OCI-LY1 (cell line): Measurements from ENCODE around the gene SIX5.

ENCODE experiments used
- H2AFZ ChIP-seq: fragments of 200-600 bp; sonication (generic), shearing (Covaris generic); 2 replicates; pipeline ENCODE4 v1.6.0; 2014; ENCODE audit warnings: antibody characterized with exemption, mild to moderate bottlenecking, low read length
- H3F3A ChIP-seq: fragments of 200-600 bp; sonication (generic), shearing (Covaris generic); 2 replicates; pipeline ENCODE4 v1.6.0; 2014; ENCODE audit warnings: mild to moderate bottlenecking, antibody characterized with exemption, low read length, moderate library complexity; ENCODE audit not compliant: insufficient read depth
- H3K27ac ChIP-seq: fragments of 200-600 bp; sonication (generic); 2 replicates; pipeline ENCODE4 v1.5.1; 2014; ENCODE audit warnings: low read length, mixed run types, mild to moderate bottlenecking, low read depth; ENCODE audit not compliant: poor library complexity, severe bottlenecking
- H3K27me3 ChIP-seq: fragments of 200-600 bp; sonication (generic); 2 replicates; pipeline ENCODE4 v1.6.0; 2014; ENCODE audit warnings: antibody characterized with exemption, mild to moderate bottlenecking, low read length, moderate library complexity; ENCODE audit not compliant: insufficient read depth
- H3K36me3 ChIP-seq: fragments of 200-600 bp; sonication (generic); 2 replicates; pipeline ENCODE4 v1.6.1; 2014; ENCODE audit warnings: mild to moderate bottlenecking, antibody characterized with exemption, low read length, moderate library complexity, mixed read lengths; ENCODE audit not compliant: insufficient read depth
- H3K4me1 ChIP-seq: fragments of 200-600 bp; sonication (generic); 2 replicates; pipeline ENCODE4 v1.5.1; 2014; ENCODE audit warnings: mild to moderate bottlenecking, low read length, moderate library complexity; ENCODE audit not compliant: insufficient read depth, severe bottlenecking
- H3K4me2 ChIP-seq: fragments of 200-600 bp; sonication (generic), shearing (Covaris generic); 2 replicates; pipeline ENCODE4 v1.6.1; 2014; ENCODE audit warnings: low read length
- H3K4me3 ChIP-seq: fragments of 200-600 bp; sonication (generic); 2 replicates; pipeline ENCODE4 v1.5.1; 2014; ENCODE audit warnings: low read length, low read depth, mild to moderate bottlenecking, mixed read lengths; ENCODE audit not compliant: poor library complexity, severe bottlenecking
- H3K79me2 ChIP-seq: fragments of 200-600 bp; shearing (Covaris generic); 2 replicates; pipeline ENCODE4 v1.6.1; 2016; ENCODE audit warnings: mixed run types, low read length, mixed read lengths; ENCODE audit not compliant: insufficient read depth
- H3K9ac ChIP-seq: fragments of 200-600 bp; sonication (generic), shearing (Covaris generic); 2 replicates; pipeline ENCODE4 v1.6.1; 2014; ENCODE audit warnings: mild to moderate bottlenecking, low read length, mixed read lengths
- H3K9me2 ChIP-seq: fragments of 200-600 bp; sonication (generic), shearing (Covaris generic); 2 replicates; pipeline ENCODE4 v1.6.1; 2014; ENCODE audit warnings: low read depth, mild to moderate bottlenecking, low read length, mixed read lengths
- H3K9me3 ChIP-seq: fragments of 200-600 bp; shearing (Covaris generic); 2 replicates; pipeline ENCODE4 v1.6.1; 2014; ENCODE audit warnings: low read length, mixed read lengths
- H4K20me1 ChIP-seq: fragments of 200-600 bp; sonication (generic), shearing (Covaris generic); 2 replicates; pipeline ENCODE4 v1.6.0; 2016; ENCODE audit warnings: mild to moderate bottlenecking, low read length; ENCODE audit not compliant: insufficient read depth
- EZH2 ChIP-seq: fragments of 200-600 bp; sonication (generic), shearing (Covaris generic); IDR thresholded peaks from 2 replicates; pipeline ENCODE4 v1.8.0; 2017; ENCODE audit warnings: borderline replicate concordance, mixed run types, mild to moderate bottlenecking, antibody characterized with exemption, low read length, moderate library complexity, mixed read lengths
- TF ChIP-seq, protein P1 (sequence below): fragments of 200-600 bp; sonication (generic), shearing (Covaris generic); IDR thresholded peaks from 2 replicates; pipeline ENCODE4 v1.5.1; 2017; ENCODE audit warnings: mild to moderate bottlenecking, antibody characterized with exemption, low read length, moderate library complexity, mixed read lengths

Gene SIX5

GRCh38 chr19:45767881-45768654, 984 bp downstream of the SIX5 start:
- Histone ChIP-seq H3F3A (no peaks in the 10 kb centered on the region), H2AFZ (no peak overlapping the region), H3K27ac (no peak overlapping the region), H3K79me2 (no peaks in the 10 kb centered on the region), H3K4me1 (peaks cover 27% of the 10 kb centered on the region), H3K27me3 (no peaks in the 10 kb centered on the region; the same call in 1 of the 2 replicates), H3K4me3 (peak overlapping the region; percentile 76), H4K20me1 (no peaks in the 10 kb centered on the region), H3K4me2 (peak overlapping the region; percentile 95), H3K9ac (peak overlapping the region; percentile 27; the same call in 1 of the 2 replicates), H3K9me2 (no peaks in the 10 kb centered on the region), H3K9me3 (no peaks in the 10 kb centered on the region), H3K36me3 (no peaks in the 10 kb centered on the region)
- TF ChIP-seq, protein P1, sequence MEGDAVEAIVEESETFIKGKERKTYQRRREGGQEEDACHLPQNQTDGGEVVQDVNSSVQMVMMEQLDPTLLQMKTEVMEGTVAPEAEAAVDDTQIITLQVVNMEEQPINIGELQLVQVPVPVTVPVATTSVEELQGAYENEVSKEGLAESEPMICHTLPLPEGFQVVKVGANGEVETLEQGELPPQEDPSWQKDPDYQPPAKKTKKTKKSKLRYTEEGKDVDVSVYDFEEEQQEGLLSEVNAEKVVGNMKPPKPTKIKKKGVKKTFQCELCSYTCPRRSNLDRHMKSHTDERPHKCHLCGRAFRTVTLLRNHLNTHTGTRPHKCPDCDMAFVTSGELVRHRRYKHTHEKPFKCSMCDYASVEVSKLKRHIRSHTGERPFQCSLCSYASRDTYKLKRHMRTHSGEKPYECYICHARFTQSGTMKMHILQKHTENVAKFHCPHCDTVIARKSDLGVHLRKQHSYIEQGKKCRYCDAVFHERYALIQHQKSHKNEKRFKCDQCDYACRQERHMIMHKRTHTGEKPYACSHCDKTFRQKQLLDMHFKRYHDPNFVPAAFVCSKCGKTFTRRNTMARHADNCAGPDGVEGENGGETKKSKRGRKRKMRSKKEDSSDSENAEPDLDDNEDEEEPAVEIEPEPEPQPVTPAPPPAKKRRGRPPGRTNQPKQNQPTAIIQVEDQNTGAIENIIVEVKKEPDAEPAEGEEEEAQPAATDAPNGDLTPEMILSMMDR: no peak
- TF ChIP-seq EZH2: no peak

DNA sequence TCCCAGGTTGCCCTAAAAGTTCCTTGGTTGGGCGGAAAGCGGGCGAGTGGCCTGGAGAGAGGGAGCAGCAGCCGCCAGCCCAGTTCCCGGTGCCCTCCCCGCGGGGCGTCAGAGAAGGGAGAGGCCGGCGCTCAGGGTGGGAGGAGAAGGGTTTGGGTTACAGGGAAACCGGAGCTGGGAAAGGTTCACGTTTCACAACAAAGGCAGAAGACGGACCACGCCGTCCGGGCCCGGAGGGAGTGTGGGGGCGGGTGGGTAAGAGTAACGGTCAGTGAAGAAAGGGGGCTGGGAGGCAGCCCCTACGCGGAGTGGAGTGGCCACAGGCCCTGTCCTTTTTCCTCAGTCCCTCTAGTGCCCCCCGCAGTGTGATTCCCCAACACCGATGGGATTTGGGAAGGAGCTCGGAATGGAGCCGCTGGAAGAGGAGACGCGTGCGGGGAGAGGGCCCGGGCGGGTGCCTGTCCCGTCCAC, 1.6 kb downstream of the SIX5 start:
- peak overlapping the region; percentile 76 for H3K4me3 ChIP-seq
- no peak overlapping the region for H3K27ac ChIP-seq
- H3K9me3 ChIP-seq: no peaks in the 10 kb centered on the region
- no peak overlapping the region for H3K9ac ChIP-seq
- no peaks in the 10 kb centered on the region for H3F3A ChIP-seq
- no peak overlapping the region for H2AFZ ChIP-seq
- H3K36me3 ChIP-seq: no peaks in the 10 kb centered on the region
- no peaks in the 10 kb centered on the region for H3K79me2 ChIP-seq
- H3K4me2 ChIP-seq: no peak overlapping the region
- no peaks in the 10 kb centered on the region for H4K20me1 ChIP-seq
- no peaks in the 10 kb centered on the region; the same call in 1 of the 2 replicates for H3K27me3 ChIP-seq
- H3K4me1 ChIP-seq: peaks cover 21% of the 10 kb centered on the region
- TF ChIP-seq, protein P1: no peak
- no peak for TF ChIP-seq EZH2
- no peaks in the 10 kb centered on the region for H3K9me2 ChIP-seq

DNA sequence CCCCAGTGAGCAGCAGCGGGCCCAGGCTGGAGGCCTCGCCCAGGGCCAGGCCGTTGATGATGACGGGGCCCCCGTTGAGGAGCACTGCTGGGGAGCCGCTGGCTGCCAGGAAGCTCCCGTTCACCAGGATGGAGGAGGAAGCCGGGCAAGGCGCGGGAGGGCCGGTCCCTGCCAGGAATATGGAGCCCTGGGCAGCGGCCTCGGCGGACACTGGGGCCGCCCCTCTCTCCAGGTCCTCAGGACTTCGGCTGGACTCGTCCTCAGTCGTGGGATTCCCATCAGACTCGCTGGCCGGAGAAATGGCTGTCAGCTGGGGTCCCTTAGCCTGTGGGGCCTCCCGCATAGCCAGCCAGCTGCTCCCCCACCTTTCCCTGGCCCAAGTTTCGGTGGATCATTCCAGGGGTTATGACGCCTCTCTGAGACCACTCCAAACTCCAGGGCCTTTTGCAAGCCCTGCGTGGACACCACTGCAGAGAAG, 2.1 kb downstream of the SIX5 start:
- no peak overlapping the region for H3K9ac ChIP-seq
- H3K9me2 ChIP-seq: no peaks in the 10 kb centered on the region
- H3K4me1 ChIP-seq: peaks cover 16% of the 10 kb centered on the region
- no peaks in the 10 kb centered on the region for H3K36me3 ChIP-seq
- H3K27me3 ChIP-seq: no peaks in the 10 kb centered on the region; the same call in 1 of the 2 replicates
- no peaks in the 10 kb centered on the region for H3F3A ChIP-seq
- H3K9me3 ChIP-seq: no peaks in the 10 kb centered on the region
- no peak overlapping the region for H3K4me3 ChIP-seq
- no peaks in the 10 kb centered on the region for H3K79me2 ChIP-seq
- no peak overlapping the region for H3K27ac ChIP-seq
- TF ChIP-seq EZH2: no peak
- TF ChIP-seq, protein P1: no peak
- no peak overlapping the region for H3K4me2 ChIP-seq
- no peaks in the 10 kb centered on the region for H4K20me1 ChIP-seq
- H2AFZ ChIP-seq: no peak overlapping the region
